AG09309 (cell line): ENCODE data around the gene RNASE2.
A peak's percentile ranks its signal among the peaks of the same experiment; 100 is the strongest.
"Not testable (repeated sequence)": the region's sequence is repeated elsewhere in the genome, so short reads cannot be mapped to it uniquely, and the experiment has no call there.

ENCODE experiments used
- DNase-seq: peaks from one replicate; pipeline ENCODE4 v3.0.0-alpha.2; 2010; ENCODE audit warnings: low read depth
- H3K4me3 ChIP-seq: 2 replicates; pipeline ENCODE4 v1.5.1; 2011; ENCODE audit warnings: mild to moderate bottlenecking, low read depth, low read length, moderate library complexity; ENCODE audit not compliant: control insufficient read depth
- TF ChIP-seq, protein P1 (sequence below): IDR thresholded peaks from 2 replicates; pipeline ENCODE4 v1.5.1; 2011; ENCODE audit warnings: mild to moderate bottlenecking, low read depth, low read length, inconsistent platforms; ENCODE audit not compliant: insufficient read depth, control insufficient read depth; ENCODE audit errors: missing control alignments

Gene RNASE2

DNA sequence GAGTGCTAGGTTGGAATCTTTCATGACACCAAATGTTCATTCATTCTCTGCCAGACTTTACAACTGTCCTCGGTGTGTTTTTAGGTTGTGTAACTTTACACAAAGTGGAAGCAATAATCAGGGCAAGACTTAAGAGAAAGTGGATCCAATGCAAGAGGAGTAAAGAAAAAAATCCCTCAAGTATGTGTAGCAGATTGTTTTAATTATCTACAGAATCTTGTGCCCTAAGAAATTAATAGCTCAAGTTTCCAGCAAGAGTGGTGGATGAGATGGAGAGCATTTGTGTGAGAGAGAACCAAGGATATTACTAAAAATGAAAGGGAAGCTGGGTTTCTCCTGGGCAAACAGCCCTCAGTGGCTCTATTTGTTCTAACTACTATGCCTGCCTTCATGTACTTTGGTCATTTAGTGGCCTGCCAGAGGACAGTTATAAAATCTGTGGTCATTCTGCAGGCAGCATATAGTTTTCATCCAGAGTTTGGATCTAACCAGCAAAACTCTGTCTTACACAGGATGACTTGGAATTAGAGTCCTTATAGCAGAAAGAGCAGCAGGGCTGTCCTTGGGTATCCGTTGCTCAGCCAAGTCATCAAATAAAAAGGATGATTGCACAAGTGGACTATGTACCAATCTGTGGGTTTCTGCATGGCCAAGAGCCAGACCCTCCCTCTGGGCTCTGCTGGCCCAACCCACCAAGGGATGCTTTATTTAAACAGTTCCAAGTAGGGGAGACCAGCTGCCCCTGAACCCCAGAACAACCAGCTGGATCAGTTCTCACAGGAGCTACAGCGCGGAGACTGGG is at the start of gene RNASE2:
RNASE2 (plus strand) TSS at position 752 of the 802 bp plus-strand sequence. CDS start 285 bp downstream, outside the sequence.
- not testable (repeated sequence) for H3K4me3 ChIP-seq, DNase-seq

DNA sequence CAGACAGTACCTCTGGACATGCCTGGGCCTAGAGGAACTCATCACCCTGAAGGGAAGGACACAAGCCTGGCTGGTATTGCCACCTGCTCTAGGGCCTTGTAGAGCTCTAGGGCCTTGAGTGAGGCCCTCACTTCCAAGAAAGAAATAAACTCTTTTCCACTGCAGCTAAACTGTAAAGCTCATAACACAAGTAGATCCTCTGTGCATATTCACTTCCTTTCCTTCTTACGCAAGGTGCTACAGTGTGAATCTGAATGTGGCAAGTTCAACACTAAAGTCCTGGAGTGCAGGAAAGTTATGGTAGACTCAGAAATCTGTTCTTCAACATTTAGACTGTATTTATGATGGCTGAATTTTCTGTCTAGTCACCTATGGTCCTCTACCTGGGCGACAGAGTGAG is 49.6 kb upstream of the RNASE2 start:
- no peak for DNase-seq
- TF ChIP-seq, protein P1, sequence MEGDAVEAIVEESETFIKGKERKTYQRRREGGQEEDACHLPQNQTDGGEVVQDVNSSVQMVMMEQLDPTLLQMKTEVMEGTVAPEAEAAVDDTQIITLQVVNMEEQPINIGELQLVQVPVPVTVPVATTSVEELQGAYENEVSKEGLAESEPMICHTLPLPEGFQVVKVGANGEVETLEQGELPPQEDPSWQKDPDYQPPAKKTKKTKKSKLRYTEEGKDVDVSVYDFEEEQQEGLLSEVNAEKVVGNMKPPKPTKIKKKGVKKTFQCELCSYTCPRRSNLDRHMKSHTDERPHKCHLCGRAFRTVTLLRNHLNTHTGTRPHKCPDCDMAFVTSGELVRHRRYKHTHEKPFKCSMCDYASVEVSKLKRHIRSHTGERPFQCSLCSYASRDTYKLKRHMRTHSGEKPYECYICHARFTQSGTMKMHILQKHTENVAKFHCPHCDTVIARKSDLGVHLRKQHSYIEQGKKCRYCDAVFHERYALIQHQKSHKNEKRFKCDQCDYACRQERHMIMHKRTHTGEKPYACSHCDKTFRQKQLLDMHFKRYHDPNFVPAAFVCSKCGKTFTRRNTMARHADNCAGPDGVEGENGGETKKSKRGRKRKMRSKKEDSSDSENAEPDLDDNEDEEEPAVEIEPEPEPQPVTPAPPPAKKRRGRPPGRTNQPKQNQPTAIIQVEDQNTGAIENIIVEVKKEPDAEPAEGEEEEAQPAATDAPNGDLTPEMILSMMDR, result no peak
- H3K4me3 ChIP-seq, result no peak overlapping the region

DNA sequence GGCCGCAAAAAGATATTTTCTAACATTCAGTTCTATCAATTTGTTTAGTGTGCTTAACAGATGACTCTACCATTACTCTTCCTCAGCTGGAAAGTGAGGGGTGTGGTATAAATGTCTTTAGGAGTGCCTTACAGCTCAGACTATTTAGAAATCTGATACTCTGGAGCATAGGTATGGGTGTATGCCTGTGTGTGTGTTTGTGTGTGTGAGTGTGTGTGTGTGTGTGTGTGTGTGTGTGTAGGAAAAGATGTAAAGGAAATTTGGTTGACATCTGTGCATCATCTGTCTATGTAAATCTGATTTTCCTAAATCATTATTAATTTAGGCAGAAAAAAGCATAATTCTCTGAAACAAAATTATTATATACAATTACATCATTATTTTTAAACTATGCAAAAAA is 48.1 kb upstream of the RNASE2 start:
- TF ChIP-seq, protein P1, result no peak
- no peak for DNase-seq
- no peak overlapping the region for H3K4me3 ChIP-seq

DNA sequence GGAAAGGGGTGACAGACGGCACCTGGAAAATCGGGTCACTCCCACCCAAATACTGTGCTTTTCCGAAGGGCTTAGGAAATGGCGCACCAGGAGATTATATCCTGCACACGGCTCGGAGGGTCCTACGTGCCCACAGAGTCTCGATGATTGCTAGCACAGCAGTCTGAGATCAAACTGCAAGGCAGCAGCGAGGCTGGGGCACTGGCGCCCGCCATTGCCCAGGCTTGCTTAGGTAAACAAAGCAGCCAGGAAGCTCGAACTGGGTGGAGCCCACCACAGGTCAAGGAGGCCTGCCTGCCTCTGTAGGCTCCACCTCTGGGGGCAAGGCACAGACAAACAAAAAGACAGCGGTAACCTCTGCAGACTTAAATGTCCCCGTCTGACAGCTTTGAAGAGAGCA is 44.5 kb upstream of the RNASE2 start:
- DNase-seq, result not testable (repeated sequence)

DNA sequence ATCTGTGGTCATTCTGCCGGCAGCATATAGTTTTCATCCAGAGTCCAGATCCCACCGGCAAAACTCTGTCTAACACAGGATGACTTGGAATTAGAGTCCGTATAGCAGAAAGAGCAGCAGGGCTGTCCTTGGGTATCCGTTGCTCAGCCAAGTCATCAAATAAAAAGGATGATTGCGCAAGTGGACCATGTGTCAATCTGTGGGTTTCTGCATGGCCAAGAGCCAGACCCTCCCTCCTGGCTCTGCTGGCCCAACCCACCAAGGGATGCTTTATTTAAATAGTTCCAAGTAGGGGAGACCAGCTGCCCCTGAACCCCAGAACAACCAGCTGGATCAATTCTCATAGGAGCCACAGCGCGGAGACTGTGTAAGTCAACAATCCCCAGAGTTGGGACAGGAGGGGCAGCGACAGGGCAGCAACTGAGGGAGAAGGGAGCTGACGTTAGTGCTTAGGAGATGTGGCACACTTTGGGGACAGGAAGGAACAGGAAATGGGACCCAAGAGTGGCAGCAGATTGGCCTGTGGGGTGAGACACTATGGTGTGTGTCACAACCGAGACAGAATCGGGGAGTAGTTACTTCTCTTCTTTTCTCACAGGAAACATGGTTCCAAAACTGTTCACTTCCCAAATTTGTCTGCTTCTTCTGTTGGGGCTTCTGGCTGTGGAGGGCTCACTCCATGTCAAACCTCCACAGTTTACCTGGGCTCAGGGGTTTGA is 36.1 kb upstream of the RNASE2 start:
- not testable (repeated sequence) for DNase-seq

More for the DNA sequence above, 44.5 kb upstream of the RNASE2 start:
- not testable (repeated sequence) for H3K4me3 ChIP-seq

DNA sequence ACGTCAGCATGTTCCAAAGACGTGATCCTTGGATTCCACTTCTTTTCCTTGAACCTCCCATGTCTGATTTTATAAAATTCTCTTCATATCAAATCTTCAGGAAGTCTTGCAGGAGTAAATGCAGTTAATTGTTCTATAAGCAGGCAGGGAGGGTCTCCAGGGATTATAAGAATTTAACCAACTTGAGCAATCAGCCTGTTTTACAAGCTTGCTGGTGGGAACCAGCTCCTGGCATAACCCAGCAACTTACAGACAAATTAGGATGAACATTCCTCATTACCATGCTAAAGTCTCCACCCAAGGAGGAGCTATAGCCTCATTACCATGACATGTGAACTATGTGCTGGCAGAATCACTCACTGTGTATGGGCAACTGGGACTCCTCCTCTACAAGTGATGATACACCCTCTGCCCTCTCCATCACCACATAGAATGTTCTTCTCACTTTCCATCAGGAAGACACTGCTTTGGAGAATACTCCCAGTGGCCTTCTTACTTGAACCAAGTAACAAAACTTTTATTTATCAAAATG is 31.5 kb upstream of the RNASE2 start:
- DNase-seq, H3K4me3 ChIP-seq: not testable (repeated sequence)

More for the DNA sequence above, 36.1 kb upstream of the RNASE2 start:
- not testable (repeated sequence) for H3K4me3 ChIP-seq

DNA sequence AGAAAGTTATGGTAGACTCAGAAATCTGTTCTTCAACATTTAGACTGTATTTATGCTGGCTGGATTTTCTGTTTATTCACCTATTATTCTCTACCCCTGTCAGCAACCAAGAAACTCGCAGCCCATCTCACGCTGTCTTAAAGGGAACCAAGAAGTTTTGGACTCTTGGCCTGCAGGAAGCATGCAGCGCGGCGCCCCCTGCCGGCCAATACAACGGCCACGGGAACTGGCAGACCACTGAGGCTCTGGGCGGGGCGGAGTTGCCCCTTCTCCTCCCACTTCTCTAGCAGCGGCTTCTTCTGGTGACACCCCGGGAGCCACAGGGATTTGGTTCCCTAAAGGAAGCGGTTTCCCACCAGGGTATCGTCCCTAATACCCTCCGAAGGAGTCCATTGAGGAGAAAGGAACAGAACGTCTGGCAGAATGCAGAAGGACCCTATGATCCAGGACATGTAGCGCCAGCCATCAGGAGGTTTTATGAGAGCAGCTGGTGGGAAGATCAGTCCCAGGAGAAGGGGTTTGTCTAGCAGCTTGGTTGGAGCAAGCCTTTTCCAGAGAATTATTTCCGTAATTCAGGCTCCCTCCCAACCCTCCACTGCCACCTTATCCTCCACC is 21.0 kb upstream of the RNASE2 start:
- TF ChIP-seq, protein P1, result peak; percentile 61
- DNase-seq, result no peak
- no peak overlapping the region for H3K4me3 ChIP-seq

DNA sequence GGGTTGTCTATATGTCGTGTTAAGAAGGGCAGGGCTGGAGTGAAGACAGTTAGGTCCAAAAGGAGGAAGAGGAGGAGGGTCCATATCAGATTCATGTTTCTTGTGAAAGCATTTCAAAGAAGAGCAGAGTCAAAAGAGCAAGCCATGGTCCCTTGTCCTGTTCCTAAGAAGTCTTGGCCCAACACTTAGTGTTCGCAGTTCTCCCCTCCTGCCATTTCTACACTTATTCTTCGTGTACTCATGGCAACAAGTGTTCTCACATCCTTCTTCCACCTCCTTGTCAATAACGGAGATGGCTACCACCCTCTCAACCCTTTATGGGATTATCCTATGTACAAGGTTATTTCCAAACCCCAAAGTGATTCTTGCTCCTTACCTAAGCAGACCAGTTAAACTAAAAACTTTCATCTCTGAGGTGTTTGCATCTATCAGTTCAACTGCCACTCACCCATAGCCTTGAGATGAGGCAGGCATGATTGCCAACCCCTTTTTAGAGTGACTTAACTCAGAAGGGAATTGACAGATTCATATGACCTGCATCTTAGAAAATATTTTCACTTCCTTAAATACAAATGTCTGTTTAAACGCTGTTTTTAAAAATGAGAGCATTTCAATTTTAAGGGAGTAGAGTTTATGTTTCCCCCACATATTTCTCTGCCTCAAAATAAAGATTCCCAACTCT is 19.8 kb upstream of the RNASE2 start:
- no peak for DNase-seq
- no peak overlapping the region for H3K4me3 ChIP-seq
- TF ChIP-seq, protein P1, result no peak

DNA sequence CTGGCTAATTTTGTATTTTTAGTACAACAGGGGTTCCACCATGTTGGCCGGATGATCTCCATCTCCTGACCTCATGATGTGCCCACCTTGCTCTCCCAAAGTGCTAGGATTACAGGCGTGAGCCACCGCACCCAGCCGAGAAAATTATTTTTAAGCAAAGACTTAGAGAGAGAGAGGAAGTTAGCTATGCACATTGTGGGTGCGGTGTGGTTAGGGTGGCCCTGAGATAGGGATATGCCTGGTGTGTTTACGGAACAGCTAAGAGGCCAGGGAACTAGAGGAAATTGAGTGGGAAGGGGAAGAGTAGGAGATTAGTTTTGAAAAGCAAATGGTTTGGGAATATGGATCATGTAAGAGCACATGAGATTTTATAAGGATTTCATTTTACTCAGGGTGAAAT is 10.1 kb upstream of the RNASE2 start:
- H3K4me3 ChIP-seq, DNase-seq: not testable (repeated sequence)

DNA sequence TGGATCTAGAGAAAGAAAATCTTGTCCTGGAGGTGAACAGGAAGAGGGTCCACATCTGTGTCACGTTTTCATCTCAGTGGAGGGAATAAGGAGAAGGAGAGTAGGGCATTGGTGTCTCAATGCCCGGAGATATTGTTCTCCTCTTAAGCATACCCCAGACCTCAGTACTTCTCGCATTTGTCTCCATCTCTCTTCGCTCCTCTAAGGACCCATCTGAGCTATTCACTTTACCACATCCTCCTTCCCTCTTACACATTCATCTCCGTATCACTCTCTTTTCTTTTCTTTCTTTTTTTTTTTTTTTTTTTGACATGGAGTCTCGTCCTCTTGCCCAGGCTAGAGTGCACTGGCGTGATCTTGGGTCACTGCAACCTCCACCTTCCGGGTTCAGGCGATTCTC is 8.6 kb upstream of the RNASE2 start:
- not testable (repeated sequence) for H3K4me3 ChIP-seq, DNase-seq

DNA sequence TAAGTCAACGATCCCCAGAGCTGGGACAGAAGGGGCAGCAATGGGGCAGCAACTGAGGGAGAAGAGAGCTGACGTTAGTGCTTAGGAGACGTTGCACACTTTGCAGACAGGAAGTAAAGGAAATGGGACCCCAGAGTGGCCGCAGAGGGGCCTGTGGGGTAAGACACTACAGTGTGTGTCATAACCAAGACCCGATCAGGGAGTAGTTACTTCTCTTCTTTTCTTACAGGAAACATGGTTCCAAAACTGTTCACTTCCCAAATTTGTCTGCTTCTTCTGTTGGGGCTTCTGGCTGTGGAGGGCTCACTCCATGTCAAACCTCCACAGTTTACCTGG is 219 bp downstream of the RNASE2 start:
- H3K4me3 ChIP-seq, DNase-seq: not testable (repeated sequence)
